HG03039 (cell line): ENCODE data around the gene TAF11L2.
"Not testable (repeated sequence)": the region's sequence is repeated elsewhere in the genome, so short reads cannot be mapped to it uniquely, and the experiment has no call there.

Experiments
- ATAC-seq: cut with Tn5 transposase; IDR thresholded peaks from one replicate; pipeline ENCODE4 v1.9.1; 2021; ENCODE audit warnings: mild to moderate bottlenecking, moderate library complexity; ENCODE audit not compliant: unreplicated experiment

TAF11L2 gene

GRCh38 chr5:17524935-17525334 is 26.9 kb downstream of the TAF11L2 start, which contains the start of gene TAF11L5:
Gene TAF11L5, plus strand, starts transcription at chr5:17525235.
- ATAC-seq: not testable (repeated sequence)

- ATAC-seq: not testable (repeated sequence)
Measured at GRCh38 chr5:17526504-17526903, 28.5 kb downstream of the TAF11L2 start.

GRCh38 chr5:17528369-17528768 is 30.3 kb downstream of the TAF11L2 start, which contains the start of gene TAF11L6:
Gene TAF11L6, plus strand, starts transcription at chr5:17528669.
- not testable (repeated sequence) for ATAC-seq
